ENCODE data around the gene MAST4.

The MAST4 gene

DNA sequence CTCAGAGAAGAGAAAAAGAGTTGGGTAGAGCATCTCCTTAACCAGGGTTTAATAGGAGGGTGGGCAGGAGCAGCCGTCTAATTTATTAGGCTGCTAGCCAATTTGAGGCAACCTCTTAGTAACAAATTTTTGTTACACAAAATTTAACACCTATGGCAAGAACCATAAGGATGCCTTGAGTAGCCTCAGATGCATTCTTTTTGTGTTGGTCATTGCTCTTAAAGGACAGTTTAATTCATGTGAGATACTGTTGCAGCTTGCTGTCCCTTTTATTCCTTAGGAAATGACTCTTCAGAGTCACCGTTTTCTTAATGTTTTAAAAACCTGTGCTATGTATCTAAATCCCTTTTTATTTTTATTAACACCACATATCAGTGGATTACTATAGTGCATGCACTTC, 255.1 kb downstream of the MAST4 start:
- no peak for DNase-seq

- no peak for DNase-seq
Measured at GRCh38 chr5:66854416-66854815, 258.2 kb downstream of the MAST4 start.

- DNase-seq, result no peak
Measured at GRCh38 chr5:66856041-66856805, 260.0 kb downstream of the MAST4 start.

DNA sequence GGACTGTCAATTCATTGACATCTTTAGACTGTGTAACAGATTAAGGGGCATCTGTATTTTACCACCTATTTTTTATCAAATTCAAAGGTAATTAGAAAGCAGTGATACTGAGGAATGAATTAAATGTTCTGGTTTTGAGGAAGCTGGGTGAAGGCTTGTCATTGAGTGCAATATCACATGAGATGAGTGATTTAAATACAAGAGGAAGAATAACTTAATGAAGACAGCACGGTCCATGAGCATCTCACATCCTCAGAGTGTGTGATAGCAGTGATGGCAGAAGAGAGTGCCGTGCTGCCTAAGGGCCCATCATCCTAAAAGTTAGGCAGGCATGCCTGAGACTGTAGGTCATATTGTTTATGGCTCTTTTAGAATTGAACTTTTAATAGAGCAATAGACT, 263.3 kb downstream of the MAST4 start:
- no peak for DNase-seq

GRCh38 chr5:66860199-66860975, 264.2 kb downstream of the MAST4 start:
- no peak for DNase-seq

GRCh38 chr5:66861402-66861801, 265.2 kb downstream of the MAST4 start:
- no peak for DNase-seq

- DNase-seq, result no peak
Measured at GRCh38 chr5:66862020-66862419, 265.8 kb downstream of the MAST4 start.

DNA sequence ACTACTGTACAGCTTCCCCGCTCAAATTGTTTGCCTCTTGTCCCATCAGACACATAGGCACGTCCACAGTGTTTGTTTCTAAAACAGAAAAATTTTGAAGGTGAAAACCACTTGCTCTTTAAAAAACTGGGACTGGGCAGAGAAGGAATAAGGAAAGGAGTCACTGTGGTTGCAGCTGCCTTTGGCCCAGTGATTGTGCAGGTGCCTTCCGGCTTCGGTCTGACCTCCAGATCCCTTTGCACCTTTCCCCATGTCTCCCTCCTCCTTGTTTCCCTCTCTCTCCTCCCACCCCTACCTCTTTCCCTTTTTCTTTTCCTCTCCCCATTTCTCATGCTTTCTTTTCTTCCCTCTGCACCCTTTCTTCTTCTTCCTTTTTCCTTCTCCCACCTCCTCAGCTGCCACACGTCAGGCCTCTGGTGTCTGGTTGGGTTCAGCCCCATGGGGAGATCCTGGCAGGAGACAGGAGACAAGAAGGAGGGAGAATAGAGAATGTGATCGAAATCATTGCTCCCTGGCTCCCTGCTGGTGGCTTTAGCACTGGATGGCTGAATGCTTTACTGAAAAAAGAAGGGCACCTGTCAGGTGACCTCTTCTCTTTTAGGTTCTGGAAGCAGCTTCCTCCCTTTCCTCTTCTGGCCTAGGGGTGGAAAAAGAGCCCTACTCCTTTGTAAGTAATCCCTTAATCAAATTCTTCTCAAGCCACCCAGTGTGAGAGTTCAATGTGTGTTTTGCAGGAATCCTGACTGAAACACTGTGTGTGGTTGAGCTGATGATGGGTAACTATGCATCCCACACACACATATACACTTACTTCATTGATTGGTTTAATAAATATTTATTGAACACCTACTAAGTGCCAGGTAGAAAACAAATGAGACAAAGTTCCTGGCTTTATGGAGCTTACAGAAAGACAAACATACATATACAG, 267.3 kb downstream of the MAST4 start:
- no peak for DNase-seq

DNA sequence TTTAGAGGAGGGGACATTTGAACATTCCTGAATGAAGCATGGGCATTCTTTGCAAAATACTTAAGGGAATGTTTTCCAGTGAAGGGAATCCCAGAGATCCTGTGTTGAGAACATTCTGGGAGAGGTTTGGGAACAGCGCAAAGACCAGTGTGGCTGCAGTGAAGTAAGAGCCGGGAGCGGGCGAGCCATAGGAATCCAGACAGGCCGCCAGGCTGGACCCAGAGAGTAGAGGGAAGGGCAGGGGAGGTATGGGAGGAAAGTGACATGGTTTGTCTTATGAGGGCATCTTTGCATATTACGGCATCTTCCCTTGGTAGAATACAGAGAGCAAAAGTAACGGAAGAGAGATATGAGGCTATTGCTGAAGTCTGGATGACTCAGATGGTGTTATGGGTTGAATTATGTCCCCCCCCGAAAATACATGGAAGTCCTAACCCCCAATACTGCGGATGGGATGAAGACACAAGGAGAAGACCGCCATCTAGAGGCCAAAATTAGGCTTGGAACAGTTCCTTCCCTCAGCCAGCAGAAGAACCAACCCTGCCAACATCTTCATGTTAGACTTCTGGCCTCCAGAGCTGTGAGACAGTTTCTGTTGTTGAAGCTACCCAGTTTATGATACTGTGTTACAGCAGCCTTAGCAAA, 268.2 kb downstream of the MAST4 start:
- DNase-seq, result no peak

GRCh38 chr5:66867618-66868322, 271.6 kb downstream of the MAST4 start:
- DNase-seq, result no peak

GRCh38 chr5:66869347-66869746, 273.2 kb downstream of the MAST4 start:
- DNase-seq, result no peak

GRCh38 chr5:66870708-66871107, 274.5 kb downstream of the MAST4 start:
- DNase-seq, result no peak

GRCh38 chr5:66871651-66872050, 275.5 kb downstream of the MAST4 start:
- DNase-seq, result no peak

DNA sequence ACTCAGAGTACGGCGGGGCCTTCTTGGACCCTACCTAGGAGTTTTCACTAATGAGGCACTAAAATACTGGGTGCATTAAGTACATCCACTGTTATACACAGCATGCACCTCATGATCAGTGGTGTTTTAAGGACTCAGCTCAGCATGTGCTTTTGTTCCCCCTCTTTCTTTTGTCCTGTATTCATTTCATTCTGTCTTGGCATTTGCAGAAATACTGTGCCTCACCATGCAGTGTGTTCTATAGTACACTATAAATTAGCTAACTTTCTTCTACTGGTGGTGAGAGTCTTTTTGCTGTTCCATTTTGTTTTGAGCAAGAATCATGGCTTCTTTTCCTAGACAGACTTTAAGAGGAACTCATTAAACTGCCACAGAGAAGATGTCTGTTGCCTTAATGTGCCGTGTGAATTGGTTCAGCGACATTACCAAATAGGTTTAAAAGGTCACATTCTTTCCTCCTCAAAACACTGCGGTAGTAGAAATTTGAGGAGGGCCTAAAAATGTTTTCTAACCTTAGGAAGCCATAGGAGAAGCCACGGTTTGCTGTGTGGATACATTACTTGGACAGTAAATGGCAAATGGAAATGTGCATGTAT, 276.6 kb downstream of the MAST4 start:
- DNase-seq, result no peak

- DNase-seq, result no peak
Measured at GRCh38 chr5:66874004-66874403, 277.8 kb downstream of the MAST4 start.

GRCh38 chr5:66875315-66875714, 279.1 kb downstream of the MAST4 start:
- no peak for DNase-seq

- DNase-seq, result no peak
Measured at GRCh38 chr5:66876266-66876807, 280.1 kb downstream of the MAST4 start.

DNA sequence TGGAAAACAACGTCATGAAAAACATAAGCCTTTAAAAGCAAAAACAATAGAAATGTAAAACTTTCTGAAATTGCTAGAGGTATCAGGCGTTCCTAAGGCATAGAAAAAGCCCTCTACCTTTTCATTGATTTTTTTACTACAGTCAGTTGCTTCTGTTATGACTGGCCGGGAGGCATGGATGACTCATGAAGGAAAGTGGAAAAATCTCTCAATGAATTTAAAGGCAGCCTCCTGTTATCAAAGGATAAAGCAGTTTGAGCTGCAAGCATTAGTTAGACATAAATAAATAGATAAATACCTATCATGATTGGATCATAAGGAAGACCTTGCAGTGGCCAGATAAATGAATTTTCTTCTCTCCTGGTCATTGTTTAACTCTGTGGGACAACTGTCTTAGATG, 281.6 kb downstream of the MAST4 start:
- no peak for DNase-seq

GRCh38 chr5:66880401-66880800, 284.2 kb downstream of the MAST4 start:
- DNase-seq, result no peak

DNA sequence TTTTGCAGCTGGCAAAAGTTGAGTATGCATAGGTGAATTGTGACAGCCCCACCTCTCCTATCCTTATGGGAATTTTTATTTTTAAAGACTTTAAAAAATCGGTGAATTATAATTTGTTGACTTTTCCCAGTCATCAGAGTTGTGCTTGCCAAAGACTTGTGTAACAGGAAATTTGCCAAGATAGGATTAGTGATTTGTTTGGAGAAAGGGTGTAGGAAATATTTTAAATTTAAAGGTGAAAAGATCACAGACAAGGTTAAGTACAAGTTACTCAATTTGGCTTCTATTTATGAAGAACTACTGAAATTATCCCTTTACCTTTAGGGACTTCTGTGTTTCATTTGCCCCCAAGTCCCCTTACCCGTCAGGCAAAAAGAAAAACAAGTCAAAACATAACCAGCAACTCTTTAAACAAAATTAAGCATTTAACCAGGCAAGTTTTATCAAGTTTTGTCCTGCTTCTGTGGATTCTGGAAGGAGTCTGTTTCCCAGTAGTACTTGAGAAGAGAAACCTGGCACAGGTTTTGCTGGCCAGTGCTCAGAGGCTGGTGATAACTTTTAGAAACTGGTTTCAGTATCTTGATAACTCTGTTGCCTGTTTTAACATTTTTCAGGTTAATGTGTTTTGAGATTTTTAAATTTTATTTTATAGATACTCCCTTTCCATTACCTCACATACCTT, 285.4 kb downstream of the MAST4 start:
- DNase-seq, result no peak
